HCEC 1CT (cell line): ENCODE measurements around the gene USH2A.

ENCODE experiments used
- DNase-seq: peaks from one replicate; pipeline ENCODE4 v3.0.0-alpha.2; 2017

USH2A gene

GRCh38 chr1:216113181-216113580 is 310.1 kb downstream of the USH2A start:
- no peak for DNase-seq

GRCh38 chr1:216111842-216112241 is 311.4 kb downstream of the USH2A start:
- DNase-seq: peak; percentile 7

- no peak for DNase-seq
Observed at GRCh38 chr1:216095400-216095799, 327.8 kb downstream of the USH2A start.

GRCh38 chr1:216090556-216090955 is 332.7 kb downstream of the USH2A start:
- no peak for DNase-seq

GRCh38 chr1:216086678-216087077 is 336.6 kb downstream of the USH2A start:
- no peak for DNase-seq

GRCh38 chr1:216081445-216081844 is 341.8 kb downstream of the USH2A start:
- DNase-seq: no peak

GRCh38 chr1:216076751-216077150 is 346.5 kb downstream of the USH2A start:
- DNase-seq: no peak

- peak; percentile 42 for DNase-seq
Observed at GRCh38 chr1:216075339-216075738, 347.9 kb downstream of the USH2A start.

GRCh38 chr1:216073793-216074595 is 349.3 kb downstream of the USH2A start:
- no peak for DNase-seq

- no peak for DNase-seq
Observed at GRCh38 chr1:216071262-216071661, 352.0 kb downstream of the USH2A start.

- DNase-seq: peak; percentile 46
Observed at GRCh38 chr1:216064643-216065042, 358.6 kb downstream of the USH2A start.

GRCh38 chr1:216057947-216058346 is 365.3 kb downstream of the USH2A start:
- DNase-seq: no peak

- no peak for DNase-seq
Observed at GRCh38 chr1:216057063-216057462, 366.2 kb downstream of the USH2A start.

GRCh38 chr1:216055004-216055403 is 368.2 kb downstream of the USH2A start:
- DNase-seq: no peak

GRCh38 chr1:216054600-216054999 is 368.6 kb downstream of the USH2A start:
- no peak for DNase-seq

GRCh38 chr1:216051071-216051470 is 372.2 kb downstream of the USH2A start:
- DNase-seq: no peak

- no peak for DNase-seq
Observed at GRCh38 chr1:216049741-216050430, 373.4 kb downstream of the USH2A start.

- peak; percentile 44 for DNase-seq
Observed at GRCh38 chr1:216047811-216048572, 375.3 kb downstream of the USH2A start.

GRCh38 chr1:216046336-216046735 is 376.9 kb downstream of the USH2A start:
- DNase-seq: no peak

GRCh38 chr1:216045400-216045799 is 377.8 kb downstream of the USH2A start:
- peak; percentile 96 for DNase-seq

GRCh38 chr1:216044538-216044937 is 378.7 kb downstream of the USH2A start:
- DNase-seq: no peak

- DNase-seq: peak; percentile 32
Observed at GRCh38 chr1:216034506-216034905, 388.7 kb downstream of the USH2A start.

GRCh38 chr1:216032961-216033614 is 390.2 kb downstream of the USH2A start:
- DNase-seq: no peak
